HL-60 (cell line): ENCODE data around the gene WNT11.

ENCODE experiments used
- DNase-seq, 2 experiments: peaks; one replicate each; pipeline ENCODE4 v3.0.0-alpha.2; 2010 to 2020; ENCODE audit warnings: low read depth in 1 of 2, low spot score in 1 of 2
- H3K27ac ChIP-seq: fragments of 250-450 bp; sonication (Bioruptor Pico); replicated peaks from 2 replicates; pipeline ENCODE4 v1.5.1; 2020; ENCODE audit warnings: mild to moderate bottlenecking, moderate library complexity
- H3K27me3 ChIP-seq: fragments of 250-450 bp; sonication (Bioruptor Pico); 2 replicates; pipeline ENCODE4 v1.5.1; 2021; ENCODE audit warnings: mild to moderate bottlenecking, moderate library complexity; ENCODE audit not compliant: insufficient read depth, poor library complexity, severe bottlenecking
- H3K4me3 ChIP-seq: replicated peaks from 2 replicates; pipeline ENCODE4 v1.5.1; 2011; ENCODE audit warnings: mild to moderate bottlenecking, control low read depth, low read length; ENCODE audit not compliant: insufficient read depth
- GABPA ChIP-seq: IDR thresholded peaks from 2 replicates; pipeline ENCODE4 v1.6.1; 2012; ENCODE audit warnings: low read depth
- POLR2AphosphoS5 ChIP-seq: IDR thresholded peaks from 2 replicates; pipeline ENCODE4 v1.6.1; 2012; ENCODE audit warnings: low read depth
- REST ChIP-seq: IDR thresholded peaks from 2 replicates; pipeline ENCODE4 v1.6.1; 2012; ENCODE audit warnings: low read depth; ENCODE audit not compliant: insufficient replicate concordance
- SPI1 ChIP-seq: IDR thresholded peaks from 2 replicates; pipeline ENCODE4 v1.6.1; 2012; ENCODE audit warnings: low read depth, mild to moderate bottlenecking, borderline replicate concordance
- TF ChIP-seq, protein P1 (sequence below): IDR thresholded peaks from one replicate; pipeline ENCODE4 v1.5.1; 2011; ENCODE audit warnings: low read length, control low read depth, inconsistent platforms; ENCODE audit not compliant: insufficient read depth

WNT11 gene

GRCh38 chr11:76164861-76165751 lies 41.2 kb downstream of the WNT11 start:
- TF ChIP-seq GABPA (no peak), REST (no peak), SPI1 (no peak), POLR2AphosphoS5 (no peak)
- TF ChIP-seq, protein P1, sequence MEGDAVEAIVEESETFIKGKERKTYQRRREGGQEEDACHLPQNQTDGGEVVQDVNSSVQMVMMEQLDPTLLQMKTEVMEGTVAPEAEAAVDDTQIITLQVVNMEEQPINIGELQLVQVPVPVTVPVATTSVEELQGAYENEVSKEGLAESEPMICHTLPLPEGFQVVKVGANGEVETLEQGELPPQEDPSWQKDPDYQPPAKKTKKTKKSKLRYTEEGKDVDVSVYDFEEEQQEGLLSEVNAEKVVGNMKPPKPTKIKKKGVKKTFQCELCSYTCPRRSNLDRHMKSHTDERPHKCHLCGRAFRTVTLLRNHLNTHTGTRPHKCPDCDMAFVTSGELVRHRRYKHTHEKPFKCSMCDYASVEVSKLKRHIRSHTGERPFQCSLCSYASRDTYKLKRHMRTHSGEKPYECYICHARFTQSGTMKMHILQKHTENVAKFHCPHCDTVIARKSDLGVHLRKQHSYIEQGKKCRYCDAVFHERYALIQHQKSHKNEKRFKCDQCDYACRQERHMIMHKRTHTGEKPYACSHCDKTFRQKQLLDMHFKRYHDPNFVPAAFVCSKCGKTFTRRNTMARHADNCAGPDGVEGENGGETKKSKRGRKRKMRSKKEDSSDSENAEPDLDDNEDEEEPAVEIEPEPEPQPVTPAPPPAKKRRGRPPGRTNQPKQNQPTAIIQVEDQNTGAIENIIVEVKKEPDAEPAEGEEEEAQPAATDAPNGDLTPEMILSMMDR = no peak
- DNase-seq = no peak
- H3K4me3 ChIP-seq = no peak overlapping the region

DNA sequence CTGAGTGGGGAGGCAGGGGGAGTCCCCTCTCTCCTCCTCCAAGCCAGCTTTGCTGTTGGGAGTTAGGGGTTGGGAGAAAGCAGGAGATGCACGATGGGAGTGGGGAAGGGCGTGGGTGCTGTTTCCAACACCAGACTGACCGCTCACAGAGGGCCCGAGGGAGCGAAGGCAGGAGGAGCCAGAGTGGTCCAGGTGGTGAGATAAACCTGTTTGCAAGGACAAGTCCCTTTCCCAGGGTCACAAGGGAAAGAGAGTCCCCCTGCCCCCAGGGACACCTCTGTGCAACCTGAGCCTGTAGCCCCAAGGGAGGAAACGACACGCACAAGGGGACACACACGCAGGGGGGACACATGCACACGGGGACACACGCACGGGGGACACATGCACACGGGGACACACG lies 42.2 kb downstream of the WNT11 start:
- TF ChIP-seq SPI1 = no peak
- TF ChIP-seq POLR2AphosphoS5 = no peak
- TF ChIP-seq, protein P1 = no peak
- Histone ChIP-seq H3K4me3 (no peak overlapping the region), H3K27ac (no peak overlapping the region), H3K27me3 (peaks cover 3% of the 10 kb centered on the region)
- no peak for DNase-seq

More at GRCh38 chr11:76164861-76165751, 41.2 kb downstream of the WNT11 start:
- H3K27me3 ChIP-seq = peaks cover 3% of the 10 kb centered on the region
- no peak overlapping the region for H3K27ac ChIP-seq

GRCh38 chr11:76163289-76163880 lies 42.9 kb downstream of the WNT11 start:
- DNase-seq = no peak
- Histone ChIP-seq H3K27ac (no peak overlapping the region), H3K4me3 (no peak overlapping the region), H3K27me3 (peaks cover 3% of the 10 kb centered on the region)
- TF ChIP-seq POLR2AphosphoS5 (no peak), GABPA (no peak), SPI1 (no peak), REST (no peak)
- TF ChIP-seq, protein P1 = no peak
